GM12878 (cell line): ENCODE data around the gene SHMT1.
"Not testable (repeated sequence)": the region's sequence is repeated elsewhere in the genome, so short reads cannot be mapped to it uniquely, and the experiment has no call there.

ENCODE experiments used
- EP300 ChIP-seq, 2 experiments: fragments of 150-350 bp in 1 of 2; IDR thresholded peaks; 2 replicates each; pipeline ENCODE4 v1.6.1; 2011 to 2012; ENCODE audit warnings: low read depth in 2 of 2, low read length in 2 of 2, borderline replicate concordance in 1 of 2, improper control_type of control experiment in 1 of 2, inconsistent platforms in 1 of 2; ENCODE audit not compliant: control insufficient read depth in 1 of 2
- EZH2 ChIP-seq: IDR thresholded peaks from 2 replicates; pipeline ENCODE4 v1.6.1; 2012; ENCODE audit warnings: low read depth, mild to moderate bottlenecking, control low read depth, inconsistent platforms, low read length, borderline replicate concordance; ENCODE audit not compliant: control insufficient read depth
- JUNB ChIP-seq: IDR thresholded peaks from 2 replicates; pipeline ENCODE4 v1.6.1; 2016; ENCODE audit warnings: antibody characterized with exemption, mild to moderate bottlenecking
- MAX ChIP-seq: IDR thresholded peaks from 2 replicates; pipeline ENCODE4 v1.6.1; 2012; ENCODE audit warnings: low read depth, low read length, improper control_type of control experiment
- POLR2A ChIP-seq: IDR thresholded peaks from 2 replicates; pipeline ENCODE4 v1.6.1; 2011; ENCODE audit warnings: low read depth, mild to moderate bottlenecking, low read length
- USF2 ChIP-seq: IDR thresholded peaks from 2 replicates; pipeline ENCODE4 v1.6.1; 2011; ENCODE audit warnings: low read depth, low read length, improper control_type of control experiment, borderline replicate concordance
- TF ChIP-seq, protein P1 (sequence below), 3 experiments: IDR thresholded peaks in 2 of 3; conservative IDR thresholded peaks in 1 of 3; 2 replicates each; pipeline ENCODE4 v1.5.1; 2011; ENCODE audit warnings: low read depth in 3 of 3, low read length in 3 of 3, mild to moderate bottlenecking in 3 of 3, control low read depth in 2 of 3, moderate library complexity in 2 of 3, inconsistent platforms in 1 of 3, mixed read lengths in 1 of 3; ENCODE audit not compliant: control insufficient read depth in 2 of 3, insufficient read depth in 1 of 3; ENCODE audit errors: extremely low read depth in 1 of 3

DNA sequence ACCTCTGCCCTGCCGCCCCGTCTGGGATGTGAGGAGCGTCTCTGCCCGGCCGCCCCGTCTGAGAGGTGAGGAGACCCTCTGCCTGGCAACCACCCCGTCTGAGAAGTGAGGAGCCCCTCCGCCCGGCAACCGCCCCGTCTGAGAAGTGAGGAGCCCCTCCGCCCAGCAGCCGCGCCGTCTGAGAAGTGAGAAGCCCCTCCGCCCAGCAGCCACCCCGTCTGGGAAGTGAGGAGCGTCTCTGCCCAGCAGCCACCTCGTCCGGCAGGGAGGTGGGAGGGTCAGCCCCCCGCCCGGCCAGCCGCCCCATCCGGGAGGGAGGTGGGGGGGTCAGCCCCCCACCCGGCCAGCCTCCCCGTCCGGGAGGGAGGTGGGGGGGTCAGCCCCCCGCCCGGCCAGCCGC lies 65.3 kb downstream of the SHMT1 start:
- TF ChIP-seq POLR2A; MAX; JUNB; EP300 (IDR thresholded peaks at IDR 0.05; ENCODE audit: borderline replicate concordance in 1 of 2, control insufficient read depth in 1 of 2, low read depth in 2 of 2, low read length in 2 of 2); USF2; EZH2: not testable (repeated sequence)
- TF ChIP-seq, protein P1, sequence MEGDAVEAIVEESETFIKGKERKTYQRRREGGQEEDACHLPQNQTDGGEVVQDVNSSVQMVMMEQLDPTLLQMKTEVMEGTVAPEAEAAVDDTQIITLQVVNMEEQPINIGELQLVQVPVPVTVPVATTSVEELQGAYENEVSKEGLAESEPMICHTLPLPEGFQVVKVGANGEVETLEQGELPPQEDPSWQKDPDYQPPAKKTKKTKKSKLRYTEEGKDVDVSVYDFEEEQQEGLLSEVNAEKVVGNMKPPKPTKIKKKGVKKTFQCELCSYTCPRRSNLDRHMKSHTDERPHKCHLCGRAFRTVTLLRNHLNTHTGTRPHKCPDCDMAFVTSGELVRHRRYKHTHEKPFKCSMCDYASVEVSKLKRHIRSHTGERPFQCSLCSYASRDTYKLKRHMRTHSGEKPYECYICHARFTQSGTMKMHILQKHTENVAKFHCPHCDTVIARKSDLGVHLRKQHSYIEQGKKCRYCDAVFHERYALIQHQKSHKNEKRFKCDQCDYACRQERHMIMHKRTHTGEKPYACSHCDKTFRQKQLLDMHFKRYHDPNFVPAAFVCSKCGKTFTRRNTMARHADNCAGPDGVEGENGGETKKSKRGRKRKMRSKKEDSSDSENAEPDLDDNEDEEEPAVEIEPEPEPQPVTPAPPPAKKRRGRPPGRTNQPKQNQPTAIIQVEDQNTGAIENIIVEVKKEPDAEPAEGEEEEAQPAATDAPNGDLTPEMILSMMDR (IDR thresholded peaks at IDR 0.05 in 2 of 3, conservative IDR thresholded peaks at IDR 0.05 in 1 of 3; ENCODE audit: control insufficient read depth in 2 of 3, extremely low read depth in 1 of 3, insufficient read depth in 1 of 3, low read depth in 3 of 3, low read length in 3 of 3), result not testable (repeated sequence)
